ENCODE measurements around the gene AP1B1. TPM values are rescaled to one million over a fixed set of nuclear protein-coding genes. Genes with fewer than 3 reads are reported as not detected.

The AP1B1 gene
- total and polyA plus RNA-seq, 2 of the 4 experiments (the other 2 are of a cell fraction): 55.7 to 70.8 TPM

DNA sequence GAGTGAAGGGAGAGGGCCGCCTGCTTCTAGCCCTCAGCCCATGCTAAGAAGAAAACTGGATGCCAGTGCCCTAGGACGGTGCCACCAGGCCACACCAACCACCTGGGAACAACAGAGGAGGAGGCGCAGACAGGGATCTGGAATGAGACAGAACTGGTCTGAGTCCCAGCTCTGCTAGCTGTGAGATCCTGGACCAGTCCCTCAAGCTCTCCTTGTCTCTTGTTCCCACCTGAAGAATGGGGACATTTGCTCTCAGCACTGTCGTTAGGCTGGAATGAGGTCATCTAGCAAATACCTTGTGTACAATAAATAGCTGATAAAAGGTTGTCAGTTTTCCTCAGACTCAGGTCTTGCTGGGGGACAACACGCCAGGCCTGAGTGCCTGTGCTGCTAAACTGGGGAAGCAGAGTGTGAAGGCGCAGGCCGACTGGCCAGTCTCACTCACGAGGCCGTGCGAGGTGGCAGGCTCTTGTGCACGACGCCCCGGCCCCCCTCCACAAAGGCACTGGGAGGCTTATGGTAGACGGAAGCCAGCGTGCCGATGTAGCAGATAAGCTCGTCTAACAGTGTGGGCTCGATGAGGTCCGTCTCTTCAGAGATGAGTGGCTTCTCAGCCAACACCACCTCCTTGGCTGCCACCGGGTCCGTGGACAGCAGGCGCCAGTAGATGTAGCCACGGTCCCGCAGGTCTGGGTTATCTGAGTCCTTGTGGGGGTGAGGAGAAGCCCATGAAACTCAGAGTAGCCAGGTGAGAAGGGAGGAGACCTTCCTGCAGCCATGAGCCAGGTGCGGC, 47.1 kb downstream of the AP1B1 start:
- no TSS peak for BruUV-seq (replicated peaks)
- H4K8ac ChIP-seq (ENCODE audit: low read depth in 2 of 2, low read length in 2 of 2): no peak overlapping the region
- intact Hi-C loops (cut with micrococcal nuclease): no loop called here
- H2BK5ac ChIP-seq (ENCODE audit: low read depth, low read length, poor library complexity, severe bottlenecking): no peak overlapping the region
- no peaks in the 10 kb centered on the region for H3K27me3 ChIP-seq (ENCODE audit: control insufficient read depth, insufficient read depth, low read length)
- POLR2A ChIA-PET (ENCODE audit: unreplicated experiment): no interaction called here
- H3K9me1 ChIP-seq (ENCODE audit: insufficient read depth, low read length): no peaks in the 10 kb centered on the region
- no peak overlapping the region for H2AFZ ChIP-seq (replicated peaks; ENCODE audit: low read length, poor library complexity)
- CTCF ChIA-PET: no interaction called here
- H4K91ac ChIP-seq (ENCODE audit: insufficient read depth, low read depth, low read length): no peak overlapping the region
- no peak overlapping the region for H3K9ac ChIP-seq (ENCODE audit: low read depth, low read length)
- no peak overlapping the region for H3K14ac ChIP-seq (replicated peaks; ENCODE audit: low read depth, low read length)
- no peak overlapping the region for H3K23ac ChIP-seq (ENCODE audit: low read depth, low read length)
- H3K4ac ChIP-seq (ENCODE audit: low read depth, low read length): no peak overlapping the region
- peaks cover 54% of the 10 kb centered on the region for H3K36me3 ChIP-seq (ENCODE audit: control insufficient read depth, insufficient read depth, low read length)
- 97% methylated on average over 7 of the region's 25 CpGs; no CpG with 5 or more reads in 1 of the 2 experiments for WGBS, 2 experiments (ENCODE audit: extremely low coverage in 2 of 2, insufficient read length in 1 of 2)
- no peaks in the 10 kb centered on the region for H3K9me3 ChIP-seq (ENCODE audit: control insufficient read depth, insufficient read depth, low read length)
- H4K5ac ChIP-seq (ENCODE audit: low read depth, low read length): no peak overlapping the region
- no peak overlapping the region for H3K4me3 ChIP-seq (ENCODE audit: insufficient read depth, low read depth, low read length)
- TF ChIP-seq NFE2L2 (IDR thresholded peaks at IDR 0.05; ENCODE audit: low read depth, low read length) (no peak), RAD21 (IDR thresholded peaks at IDR 0.05; ENCODE audit: low read length) (no peak), SMC3 (IDR thresholded peaks at IDR 0.05; ENCODE audit: low read depth, low read length) (no peak), BHLHE40 (IDR thresholded peaks at IDR 0.05; ENCODE audit: low read depth, low read length) (no peak), CHD1 (IDR thresholded peaks at IDR 0.05; ENCODE audit: low read depth, low read length) (no peak), POLR2A (IDR thresholded peaks at IDR 0.05; ENCODE audit: low read depth, low read length) (no peak), MAFK (IDR thresholded peaks at IDR 0.05; ENCODE audit: low read depth, low read length) (no peak), RCOR1 (IDR thresholded peaks at IDR 0.05; ENCODE audit: insufficient replicate concordance, low read length) (no peak), MXI1 (IDR thresholded peaks at IDR 0.05; ENCODE audit: borderline replicate concordance, low read depth, low read length) (no peak), FOS (IDR thresholded peaks at IDR 0.05; ENCODE audit: low read depth, low read length) (no peak)
- TF ChIP-seq, protein P1, sequence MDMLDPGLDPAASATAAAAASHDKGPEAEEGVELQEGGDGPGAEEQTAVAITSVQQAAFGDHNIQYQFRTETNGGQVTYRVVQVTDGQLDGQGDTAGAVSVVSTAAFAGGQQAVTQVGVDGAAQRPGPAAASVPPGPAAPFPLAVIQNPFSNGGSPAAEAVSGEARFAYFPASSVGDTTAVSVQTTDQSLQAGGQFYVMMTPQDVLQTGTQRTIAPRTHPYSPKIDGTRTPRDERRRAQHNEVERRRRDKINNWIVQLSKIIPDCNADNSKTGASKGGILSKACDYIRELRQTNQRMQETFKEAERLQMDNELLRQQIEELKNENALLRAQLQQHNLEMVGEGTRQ (IDR thresholded peaks at IDR 0.05; ENCODE audit: low read depth, low read length): no peak
- TF ChIP-seq, protein P2, sequence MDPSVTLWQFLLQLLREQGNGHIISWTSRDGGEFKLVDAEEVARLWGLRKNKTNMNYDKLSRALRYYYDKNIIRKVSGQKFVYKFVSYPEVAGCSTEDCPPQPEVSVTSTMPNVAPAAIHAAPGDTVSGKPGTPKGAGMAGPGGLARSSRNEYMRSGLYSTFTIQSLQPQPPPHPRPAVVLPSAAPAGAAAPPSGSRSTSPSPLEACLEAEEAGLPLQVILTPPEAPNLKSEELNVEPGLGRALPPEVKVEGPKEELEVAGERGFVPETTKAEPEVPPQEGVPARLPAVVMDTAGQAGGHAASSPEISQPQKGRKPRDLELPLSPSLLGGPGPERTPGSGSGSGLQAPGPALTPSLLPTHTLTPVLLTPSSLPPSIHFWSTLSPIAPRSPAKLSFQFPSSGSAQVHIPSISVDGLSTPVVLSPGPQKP (IDR thresholded peaks at IDR 0.05; ENCODE audit: borderline replicate concordance, low read depth, low read length): no peak
- H4K20me1 ChIP-seq (ENCODE audit: insufficient read depth, low read length): peaks cover 11% of the 10 kb centered on the region
- H2BK120ac ChIP-seq (ENCODE audit: low read depth, low read length): no peak overlapping the region
- in situ Hi-C loops (cut with MboI; ENCODE audit: low sequenced_read_pairs): no loop called here
- H2BK15ac ChIP-seq (ENCODE audit: low read depth, low read length): no peak overlapping the region
- no peak overlapping the region for H2AK9ac ChIP-seq (replicated peaks; ENCODE audit: low read depth, low read length, poor library complexity)
- dilution Hi-C loops (cut with HindIII; ENCODE audit: low sequenced_read_pairs, unreplicated experiment): no loop called here
- no peaks in the 10 kb centered on the region for H3K79me1 ChIP-seq (ENCODE audit: low read depth in 1 of 2, low read length in 2 of 2)
- DNase-seq (no peak), ATAC-seq (ENCODE audit: low read depth) (no peak)
- H3K18ac ChIP-seq (ENCODE audit: low read depth, low read length): no peak overlapping the region
- no peak overlapping the region for H2AK5ac ChIP-seq (ENCODE audit: low read depth, low read length)
- no peak overlapping the region for H3K56ac ChIP-seq (ENCODE audit: extremely low read depth, insufficient read depth, low read length)
- H2BK20ac ChIP-seq (ENCODE audit: low read depth, low read length): no peak overlapping the region
- H3K4me2 ChIP-seq (ENCODE audit: low read depth, low read length): no peak overlapping the region
- no peaks in the 10 kb centered on the region for H3K4me1 ChIP-seq (ENCODE audit: control insufficient read depth, insufficient read depth, low read length)
- H3K27ac ChIP-seq (ENCODE audit: insufficient read depth, low read length): no peak overlapping the region

Measured in IMR-90 (cell line).